Measurements from ENCODE around the gene FUT3. TPM values are rescaled to one million over a fixed set of nuclear protein-coding genes. Genes with fewer than 3 reads are reported as not detected.

FUT3 gene
- total and polyA plus RNA-seq, 9 of the 15 experiments (the other 6 are each of a cell fraction or from before 2014, with no cell fraction given), result 0.09 TPM; not detected in 8

DNA sequence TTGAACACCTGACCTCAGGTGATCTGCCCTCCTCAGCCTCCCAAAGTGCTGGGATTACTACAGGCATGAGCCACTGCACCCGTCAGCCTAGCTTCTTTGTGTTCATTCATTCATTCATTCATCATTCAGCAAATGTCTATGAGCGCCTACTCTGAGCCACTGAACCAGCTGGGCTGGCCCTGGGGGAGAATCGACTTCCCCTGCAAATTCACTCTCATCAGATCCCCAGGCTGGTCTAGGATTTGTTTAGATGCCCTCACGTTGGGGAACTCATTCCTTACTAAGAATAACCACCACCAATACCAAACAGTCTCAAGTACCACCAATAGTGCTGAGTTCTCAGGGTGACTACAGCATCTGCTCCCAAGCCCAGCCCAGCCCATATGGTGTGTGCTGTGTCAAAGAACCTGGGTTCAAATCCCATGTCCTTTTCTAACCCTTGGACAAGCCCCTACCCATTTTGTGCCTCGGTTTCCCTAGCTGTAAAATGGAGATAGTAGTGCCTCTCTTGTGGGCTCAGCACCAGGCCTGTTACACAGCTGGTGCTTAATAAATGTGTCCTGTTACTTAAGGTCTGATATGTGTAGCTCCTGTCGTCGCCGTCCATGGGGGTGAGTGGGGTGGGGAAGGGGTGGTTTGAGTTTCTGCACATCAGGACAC, 29.6 kb downstream of the FUT3 start (continued):
- TF ChIP-seq IRF2 (CRISPR knock-in tag; IDR thresholded peaks at IDR 0.05) (no peak), ETS2 (tag; IDR thresholded peaks at IDR 0.05; ENCODE audit: borderline replicate concordance, poor library complexity, severe bottlenecking) (no peak), RBM39 (optimal IDR thresholded peaks at IDR 0.05; ENCODE audit: low read depth, low read length) (no peak), CSDE1 (IDR thresholded peaks at IDR 0.05) (no peak), PCBP2 (IDR thresholded peaks at IDR 0.05; ENCODE audit: low read depth, low read length, poor library complexity, severe bottlenecking) (no peak), RB1 (IDR thresholded peaks at IDR 0.05; ENCODE audit: low read depth) (no peak), DACH1 (IDR thresholded peaks at IDR 0.05; ENCODE audit: partially characterized antibody) (no peak), TBP (optimal IDR thresholded peaks at IDR 0.05; ENCODE audit: low read depth, low read length) (peak; percentile 77), ZNF24 (IDR thresholded peaks at IDR 0.05) (peak; percentile 91), KHSRP (IDR thresholded peaks at IDR 0.05) (no peak), TARDBP (IDR thresholded peaks at IDR 0.05) (no peak), GATAD2B (IDR thresholded peaks at IDR 0.05; ENCODE audit: borderline replicate concordance) (no peak), NR2F6 (CRISPR knock-in tag; IDR thresholded peaks at IDR 0.05) (no peak), XRCC5 (IDR thresholded peaks at IDR 0.05; ENCODE audit: low read depth, low read length) (no peak), TEAD4 (IDR thresholded peaks at IDR 0.05; ENCODE audit: low read length) (0 out of 2 replicates have a peak, but pooled peaks have one; percentile 16), TEAD4 (CRISPR knock-in tag; IDR thresholded peaks at IDR 0.05; ENCODE audit: borderline replicate concordance) (no peak), BMI1 (IDR thresholded peaks at IDR 0.05; ENCODE audit: low read length) (no peak)
- TF ChIP-seq, protein P1, sequence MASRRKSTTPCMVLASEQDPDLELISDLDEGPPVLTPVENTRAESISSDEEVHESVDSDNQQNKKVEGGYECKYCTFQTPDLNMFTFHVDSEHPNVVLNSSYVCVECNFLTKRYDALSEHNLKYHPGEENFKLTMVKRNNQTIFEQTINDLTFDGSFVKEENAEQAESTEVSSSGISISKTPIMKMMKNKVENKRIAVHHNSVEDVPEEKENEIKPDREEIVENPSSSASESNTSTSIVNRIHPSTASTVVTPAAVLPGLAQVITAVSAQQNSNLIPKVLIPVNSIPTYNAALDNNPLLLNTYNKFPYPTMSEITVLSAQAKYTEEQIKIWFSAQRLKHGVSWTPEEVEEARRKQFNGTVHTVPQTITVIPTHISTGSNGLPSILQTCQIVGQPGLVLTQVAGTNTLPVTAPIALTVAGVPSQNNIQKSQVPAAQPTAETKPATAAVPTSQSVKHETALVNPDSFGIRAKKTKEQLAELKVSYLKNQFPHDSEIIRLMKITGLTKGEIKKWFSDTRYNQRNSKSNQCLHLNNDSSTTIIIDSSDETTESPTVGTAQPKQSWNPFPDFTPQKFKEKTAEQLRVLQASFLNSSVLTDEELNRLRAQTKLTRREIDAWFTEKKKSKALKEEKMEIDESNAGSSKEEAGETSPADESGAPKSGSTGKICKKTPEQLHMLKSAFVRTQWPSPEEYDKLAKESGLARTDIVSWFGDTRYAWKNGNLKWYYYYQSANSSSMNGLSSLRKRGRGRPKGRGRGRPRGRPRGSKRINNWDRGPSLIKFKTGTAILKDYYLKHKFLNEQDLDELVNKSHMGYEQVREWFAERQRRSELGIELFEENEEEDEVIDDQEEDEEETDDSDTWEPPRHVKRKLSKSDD (conservative IDR thresholded peaks at IDR 0.05; ENCODE audit: low read length), result no peak
- TF ChIP-seq, protein P2, sequence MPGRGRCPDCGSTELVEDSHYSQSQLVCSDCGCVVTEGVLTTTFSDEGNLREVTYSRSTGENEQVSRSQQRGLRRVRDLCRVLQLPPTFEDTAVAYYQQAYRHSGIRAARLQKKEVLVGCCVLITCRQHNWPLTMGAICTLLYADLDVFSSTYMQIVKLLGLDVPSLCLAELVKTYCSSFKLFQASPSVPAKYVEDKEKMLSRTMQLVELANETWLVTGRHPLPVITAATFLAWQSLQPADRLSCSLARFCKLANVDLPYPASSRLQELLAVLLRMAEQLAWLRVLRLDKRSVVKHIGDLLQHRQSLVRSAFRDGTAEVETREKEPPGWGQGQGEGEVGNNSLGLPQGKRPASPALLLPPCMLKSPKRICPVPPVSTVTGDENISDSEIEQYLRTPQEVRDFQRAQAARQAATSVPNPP (IDR thresholded peaks at IDR 0.05; ENCODE audit: borderline replicate concordance, insufficient read depth, insufficient read length), result no peak
- TF ChIP-seq, protein P3, sequence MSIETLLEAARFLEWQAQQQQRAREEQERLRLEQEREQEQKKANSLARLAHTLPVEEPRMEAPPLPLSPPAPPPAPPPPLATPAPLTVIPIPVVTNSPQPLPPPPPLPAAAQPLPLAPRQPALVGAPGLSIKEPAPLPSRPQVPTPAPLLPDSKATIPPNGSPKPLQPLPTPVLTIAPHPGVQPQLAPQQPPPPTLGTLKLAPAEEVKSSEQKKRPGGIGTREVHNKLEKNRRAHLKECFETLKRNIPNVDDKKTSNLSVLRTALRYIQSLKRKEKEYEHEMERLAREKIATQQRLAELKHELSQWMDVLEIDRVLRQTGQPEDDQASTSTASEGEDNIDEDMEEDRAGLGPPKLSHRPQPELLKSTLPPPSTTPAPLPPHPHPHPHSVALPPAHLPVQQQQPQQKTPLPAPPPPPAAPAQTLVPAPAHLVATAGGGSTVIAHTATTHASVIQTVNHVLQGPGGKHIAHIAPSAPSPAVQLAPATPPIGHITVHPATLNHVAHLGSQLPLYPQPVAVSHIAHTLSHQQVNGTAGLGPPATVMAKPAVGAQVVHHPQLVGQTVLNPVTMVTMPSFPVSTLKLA (conservative IDR thresholded peaks at IDR 0.05), result no peak
- TF ChIP-seq, protein P4, sequence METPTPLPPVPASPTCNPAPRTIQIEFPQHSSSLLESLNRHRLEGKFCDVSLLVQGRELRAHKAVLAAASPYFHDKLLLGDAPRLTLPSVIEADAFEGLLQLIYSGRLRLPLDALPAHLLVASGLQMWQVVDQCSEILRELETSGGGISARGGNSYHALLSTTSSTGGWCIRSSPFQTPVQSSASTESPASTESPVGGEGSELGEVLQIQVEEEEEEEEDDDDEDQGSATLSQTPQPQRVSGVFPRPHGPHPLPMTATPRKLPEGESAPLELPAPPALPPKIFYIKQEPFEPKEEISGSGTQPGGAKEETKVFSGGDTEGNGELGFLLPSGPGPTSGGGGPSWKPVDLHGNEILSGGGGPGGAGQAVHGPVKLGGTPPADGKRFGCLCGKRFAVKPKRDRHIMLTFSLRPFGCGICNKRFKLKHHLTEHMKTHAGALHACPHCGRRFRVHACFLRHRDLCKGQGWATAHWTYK (CRISPR knock-in tag; IDR thresholded peaks at IDR 0.05), result no peak
- TF ChIP-seq, protein P5, sequence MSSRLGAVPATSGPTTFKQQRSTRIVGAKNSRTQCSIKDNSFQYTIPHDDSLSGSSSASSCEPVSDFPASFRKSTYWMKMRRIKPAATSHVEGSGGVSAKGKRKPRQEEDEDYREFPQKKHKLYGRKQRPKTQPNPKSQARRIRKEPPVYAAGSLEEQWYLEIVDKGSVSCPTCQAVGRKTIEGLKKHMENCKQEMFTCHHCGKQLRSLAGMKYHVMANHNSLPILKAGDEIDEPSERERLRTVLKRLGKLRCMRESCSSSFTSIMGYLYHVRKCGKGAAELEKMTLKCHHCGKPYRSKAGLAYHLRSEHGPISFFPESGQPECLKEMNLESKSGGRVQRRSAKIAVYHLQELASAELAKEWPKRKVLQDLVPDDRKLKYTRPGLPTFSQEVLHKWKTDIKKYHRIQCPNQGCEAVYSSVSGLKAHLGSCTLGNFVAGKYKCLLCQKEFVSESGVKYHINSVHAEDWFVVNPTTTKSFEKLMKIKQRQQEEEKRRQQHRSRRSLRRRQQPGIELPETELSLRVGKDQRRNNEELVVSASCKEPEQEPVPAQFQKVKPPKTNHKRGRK (tag; IDR thresholded peaks at IDR 0.05), result no peak

Measured in K562 (cell line).